HG02840 (cell line): Measurements from ENCODE around the gene MT3.
"Not testable (repeated sequence)": the region's sequence is repeated elsewhere in the genome, so short reads cannot be mapped to it uniquely, and the experiment has no call there.

Source experiments
- ATAC-seq: cut with Tn5 transposase; IDR thresholded peaks from one replicate; pipeline ENCODE4 v1.9.1; 2021; ENCODE audit warnings: mild to moderate bottlenecking, moderate library complexity, moderate number of reproducible peaks; ENCODE audit not compliant: unreplicated experiment, low FRiP score

The MT3 gene

DNA sequence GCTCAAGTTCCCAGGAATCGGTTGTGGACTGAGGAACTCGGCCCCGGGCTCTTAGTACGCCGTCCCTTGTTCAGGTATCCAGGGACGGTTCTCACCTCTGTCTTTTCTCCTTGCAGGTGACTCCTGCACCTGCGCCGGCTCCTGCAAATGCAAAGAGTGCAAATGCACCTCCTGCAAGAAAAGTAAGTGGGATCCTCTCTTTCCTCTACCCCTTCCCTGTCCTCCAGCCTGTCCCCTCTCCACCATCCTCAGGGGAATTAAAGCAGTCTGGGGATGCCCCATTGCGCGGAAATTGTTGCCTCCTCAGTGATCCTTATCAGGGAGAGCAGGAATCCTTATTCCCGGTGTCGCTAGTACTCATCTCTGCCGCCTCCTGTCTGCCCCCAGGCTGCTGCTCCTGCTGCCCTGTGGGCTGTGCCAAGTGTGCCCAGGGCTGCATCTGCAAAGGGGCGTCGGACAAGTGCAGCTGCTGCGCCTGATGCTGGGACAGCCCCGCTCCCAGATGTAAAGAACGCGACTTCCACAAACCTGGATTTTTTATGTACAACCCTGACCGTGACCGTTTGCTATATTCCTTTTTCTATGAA lies 19.6 kb downstream of the MT3 start:
- ATAC-seq, result no peak

DNA sequence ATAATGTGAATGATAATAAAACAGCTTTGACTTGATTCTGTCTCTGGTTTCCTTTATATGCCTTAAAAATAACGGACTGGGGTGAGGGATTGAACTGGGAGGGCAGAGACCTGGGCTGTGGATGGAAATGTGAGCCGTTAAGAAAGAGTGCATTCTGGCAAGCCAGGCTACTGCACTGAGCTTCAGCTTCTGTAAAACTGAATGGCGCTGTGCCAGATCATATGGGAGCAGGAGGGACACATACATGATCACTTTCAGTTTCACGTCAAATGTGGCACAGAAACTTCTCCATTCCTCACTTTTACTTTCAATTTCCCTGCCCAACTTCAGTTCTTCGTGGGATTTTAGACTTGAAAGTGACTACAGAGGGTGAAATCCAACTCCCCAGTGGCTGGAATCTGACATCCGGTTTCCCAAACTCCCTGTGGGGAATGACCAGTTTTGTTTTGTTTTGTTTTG lies 20.2 kb downstream of the MT3 start:
- ATAC-seq, result no peak

DNA sequence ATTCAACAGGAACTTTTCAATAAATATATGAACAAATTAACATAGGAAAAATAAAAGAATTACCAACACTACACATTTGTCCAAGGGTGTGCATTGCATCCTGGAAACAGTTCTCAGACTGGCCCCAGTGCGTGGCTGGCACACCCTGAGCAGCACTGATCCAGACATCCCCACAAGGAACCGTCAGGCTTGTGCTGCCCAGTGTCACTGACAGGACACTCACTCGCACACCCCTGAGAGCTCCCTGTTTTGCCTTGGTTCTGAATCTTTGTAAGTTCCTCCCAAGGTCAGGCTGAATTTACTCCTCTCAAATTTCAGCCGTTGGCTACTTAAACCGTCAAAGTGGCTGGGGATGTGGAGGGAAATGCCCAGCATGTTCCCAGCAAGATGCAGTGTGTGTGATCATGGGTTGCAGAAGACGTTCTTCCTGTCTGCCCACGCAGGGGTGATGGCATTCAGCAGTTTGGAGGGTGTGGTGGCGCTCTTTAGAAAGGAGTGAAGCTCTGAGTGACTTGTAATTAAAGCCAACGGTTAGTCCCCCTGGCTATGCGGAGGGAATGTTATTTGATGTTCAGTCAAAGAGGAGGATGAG lies 20.8 kb downstream of the MT3 start:
- no peak for ATAC-seq

DNA sequence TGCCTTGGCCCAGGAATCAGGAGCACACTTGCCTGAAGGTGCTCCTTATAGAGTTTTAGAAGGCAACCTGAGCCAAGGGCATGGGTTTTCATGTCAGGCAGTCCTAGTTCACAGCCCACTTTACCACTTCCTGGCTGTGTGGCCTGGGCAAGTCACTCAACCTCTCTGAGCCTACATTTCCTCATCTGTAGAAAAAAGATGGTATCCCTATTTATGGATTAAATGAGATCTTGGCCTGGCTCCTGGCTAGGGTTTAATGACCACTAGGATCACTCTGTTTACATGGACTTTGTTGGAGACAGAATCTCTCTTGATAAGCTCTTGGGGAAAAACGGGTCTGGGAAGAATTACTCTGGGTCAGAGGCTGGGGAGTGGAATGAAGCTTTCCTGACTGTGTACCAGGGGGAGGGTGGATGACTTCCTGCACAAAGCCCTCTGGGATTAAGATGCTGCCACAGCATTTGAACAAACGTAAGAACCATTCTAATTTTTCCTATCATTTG lies 21.3 kb downstream of the MT3 start:
- ATAC-seq, result no peak

DNA sequence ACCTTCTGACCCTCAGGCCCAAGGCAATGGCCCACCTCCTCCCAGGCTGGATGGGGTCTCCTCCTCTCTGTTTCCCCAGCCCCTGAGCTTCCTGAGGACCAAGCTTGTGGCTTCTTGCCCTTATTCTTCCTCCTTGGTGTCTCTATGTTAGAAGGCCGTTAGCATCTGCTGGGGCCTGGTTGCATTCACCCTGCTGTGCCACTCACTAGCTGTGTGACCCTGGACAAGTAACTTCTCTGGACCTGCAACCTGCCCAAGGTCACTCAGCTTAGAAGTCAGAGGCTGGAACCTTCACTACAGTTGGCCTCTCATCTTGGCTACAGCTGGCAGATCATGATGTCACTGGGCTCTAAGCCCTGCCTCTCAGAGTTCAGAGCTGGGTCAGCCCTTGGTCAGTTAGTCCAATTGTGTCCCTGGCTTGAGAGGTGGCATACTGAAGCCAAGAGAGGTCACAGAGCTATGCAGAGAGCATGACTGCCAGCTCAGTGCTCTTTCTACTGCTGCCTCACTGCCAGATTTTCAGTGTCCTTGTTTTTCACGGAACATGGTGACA lies 22.0 kb downstream of the MT3 start:
- ATAC-seq, result no peak

DNA sequence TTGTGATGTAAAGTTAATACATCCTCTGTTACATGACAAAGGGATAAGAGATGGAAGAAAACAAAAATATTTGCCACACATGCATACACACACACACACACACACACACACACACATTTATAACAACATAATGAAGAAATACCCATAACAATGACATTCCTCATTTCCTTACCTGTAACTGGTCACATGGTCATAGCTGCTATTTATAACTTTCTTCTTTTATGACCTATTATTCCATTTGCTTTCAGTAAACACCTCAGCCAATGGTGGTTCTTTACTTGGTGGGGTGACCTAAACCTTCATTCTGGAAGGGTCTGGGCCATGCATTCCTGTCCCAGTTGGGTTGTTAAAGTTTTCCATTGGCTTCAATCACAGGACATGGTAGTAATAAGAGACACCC lies 24.4 kb downstream of the MT3 start:
- ATAC-seq, result no peak

DNA sequence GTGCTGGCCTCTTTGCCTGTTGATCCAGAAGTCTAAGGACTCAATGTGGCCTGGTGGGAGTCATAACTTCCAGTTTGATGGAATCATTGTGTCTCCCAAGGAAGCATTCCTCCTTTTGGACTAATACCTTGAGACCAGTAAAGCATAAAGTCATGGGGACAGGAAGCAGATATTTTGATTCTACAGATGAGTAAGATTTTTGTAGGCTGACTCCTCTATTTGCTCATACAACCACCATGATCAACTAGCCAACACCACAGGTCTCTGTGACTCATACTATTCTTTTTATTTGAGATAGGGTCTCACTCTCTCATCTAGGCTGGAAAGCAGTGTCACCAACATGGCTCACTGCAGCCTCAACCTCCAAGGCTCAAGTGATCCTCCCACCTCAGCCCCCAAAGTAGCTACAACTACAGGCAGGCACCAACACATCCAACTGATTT lies 25.2 kb downstream of the MT3 start:
- no peak for ATAC-seq

DNA sequence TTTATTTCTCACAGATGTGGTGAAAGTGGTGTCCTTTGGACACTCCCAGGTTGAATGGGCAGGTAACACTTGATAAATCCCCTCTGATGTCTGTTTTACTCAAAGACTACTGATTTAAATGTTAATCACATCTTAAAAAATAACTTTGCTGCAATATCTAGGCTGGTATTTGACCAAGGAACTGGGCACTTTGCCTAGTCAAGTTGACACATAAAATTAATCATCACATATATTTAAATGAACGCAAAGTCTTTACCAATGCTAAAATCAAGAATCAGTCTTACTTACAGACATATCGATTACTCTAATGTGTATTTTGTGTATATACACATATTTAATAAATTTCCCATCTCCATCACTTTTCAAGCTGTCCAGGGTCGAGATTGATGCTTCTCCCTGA lies 26.0 kb downstream of the MT3 start:
- ATAC-seq, result no peak

DNA sequence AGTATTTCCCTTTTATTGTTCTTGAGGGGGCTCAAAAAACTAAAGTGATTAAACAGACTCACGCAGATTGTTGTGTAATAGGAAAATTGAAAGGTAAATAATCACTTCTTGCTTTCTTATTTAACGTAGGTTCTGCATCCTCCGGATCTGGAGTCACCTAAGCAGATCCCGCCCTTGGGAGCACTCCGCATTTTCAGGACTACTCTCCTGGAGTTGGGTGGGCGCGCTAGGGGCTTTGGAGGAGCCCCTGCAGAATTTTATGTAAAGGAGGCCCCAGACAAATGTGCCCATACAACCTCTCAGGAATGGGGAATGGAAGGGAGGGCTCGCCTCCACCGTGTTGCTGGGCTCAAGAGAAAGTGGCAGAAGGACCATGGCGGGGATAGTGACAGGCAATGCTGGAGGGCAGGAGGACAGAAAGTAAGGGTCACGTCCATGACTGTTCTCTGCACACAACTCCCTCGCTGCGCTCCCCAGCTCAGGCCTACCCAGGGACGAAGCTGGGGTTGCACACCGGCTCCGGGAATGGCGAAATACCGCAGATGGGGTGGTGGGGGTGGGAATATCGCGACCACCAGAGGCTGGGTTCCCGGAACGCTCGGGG lies 27.4 kb downstream of the MT3 start:
- ATAC-seq, result no peak

DNA sequence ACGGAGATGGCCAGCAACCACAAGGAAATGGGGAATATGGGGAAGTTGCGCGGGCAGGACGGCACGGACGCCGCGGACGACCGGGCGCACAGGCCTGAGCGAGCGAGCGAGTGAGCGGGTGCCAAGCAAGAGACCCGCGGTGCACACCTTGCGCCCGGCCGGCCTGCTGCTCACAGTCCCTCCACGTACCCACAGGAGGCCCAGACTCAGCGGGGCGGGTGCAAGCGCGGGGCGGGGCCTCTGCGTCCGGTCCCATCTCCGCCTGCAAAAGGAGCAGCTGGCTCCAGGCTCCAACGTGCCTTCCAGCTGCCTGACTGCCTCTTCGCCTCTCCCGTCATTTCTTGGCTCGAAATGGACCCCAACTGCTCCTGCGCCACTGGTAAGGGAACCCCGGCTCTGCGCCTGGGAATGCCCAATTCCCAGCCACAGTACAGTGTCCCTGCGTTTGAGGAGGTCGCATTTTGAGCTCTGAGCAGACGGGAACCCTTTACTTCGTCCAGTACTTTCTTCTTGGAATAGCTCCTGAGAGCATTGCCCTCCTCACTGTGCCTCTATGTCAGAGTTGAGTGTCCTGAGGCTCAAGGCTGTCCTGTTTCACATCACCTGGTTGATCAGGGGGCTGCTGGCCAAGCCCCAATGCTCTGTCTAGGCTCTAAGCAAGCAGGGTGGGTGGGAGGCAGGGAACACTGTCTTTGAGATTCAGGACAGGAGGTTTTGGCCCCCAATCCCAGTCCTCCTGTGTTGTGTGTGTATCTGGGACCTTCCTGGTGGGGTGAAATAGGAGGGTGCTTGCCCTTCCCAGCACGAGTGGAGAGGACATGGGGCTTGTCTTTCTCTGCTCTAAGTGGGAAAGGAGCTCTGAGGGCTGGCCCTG lies 28.1 kb downstream of the MT3 start:
- ATAC-seq, result no peak

DNA sequence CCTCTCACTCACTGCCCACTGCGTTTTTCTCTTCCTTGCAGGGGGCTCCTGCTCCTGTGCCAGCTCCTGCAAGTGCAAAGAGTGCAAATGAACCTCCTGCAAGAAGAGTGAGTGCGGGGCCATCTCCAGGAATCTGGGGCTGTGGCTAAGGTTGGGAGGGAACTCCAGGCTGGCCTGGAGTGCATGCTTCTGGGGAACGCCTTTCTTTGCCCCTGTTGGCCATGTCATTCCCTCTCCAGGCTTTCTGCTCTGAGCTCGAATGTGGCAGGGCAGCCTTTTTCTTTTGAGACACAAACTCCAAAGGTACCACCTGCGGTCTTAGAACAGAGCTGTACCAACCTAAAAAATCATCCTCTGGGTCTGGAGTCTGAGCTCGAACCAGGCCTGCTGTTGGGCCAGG lies 28.8 kb downstream of the MT3 start:
- ATAC-seq, result no peak

DNA sequence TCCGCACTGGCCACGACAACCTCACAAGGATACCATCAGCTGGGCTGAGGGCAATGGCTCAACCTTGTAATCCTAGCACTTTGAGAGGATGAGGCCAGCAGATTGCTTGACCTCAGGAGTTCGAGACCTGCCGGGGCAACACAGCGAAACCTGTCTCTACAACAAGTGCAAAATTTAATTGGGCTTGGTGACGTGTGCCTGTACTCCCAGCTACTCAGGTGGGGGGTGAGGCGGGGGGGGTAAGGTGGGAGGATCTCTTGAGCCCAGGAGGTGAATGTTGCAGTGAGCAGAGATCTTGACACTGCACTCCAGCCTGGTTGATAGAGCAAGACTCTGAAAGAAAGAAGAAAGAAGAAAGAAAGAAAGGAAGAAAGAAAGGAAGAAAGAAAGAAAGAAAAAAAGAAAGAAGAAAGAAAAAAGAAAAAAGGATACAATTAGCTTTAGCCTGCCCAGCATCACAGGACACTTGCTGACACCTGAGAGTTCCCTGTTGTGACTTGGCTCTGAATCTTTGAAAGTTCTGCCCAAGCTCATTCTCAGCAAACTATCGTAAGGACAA lies 31.1 kb downstream of the MT3 start:
- ATAC-seq, result no peak

DNA sequence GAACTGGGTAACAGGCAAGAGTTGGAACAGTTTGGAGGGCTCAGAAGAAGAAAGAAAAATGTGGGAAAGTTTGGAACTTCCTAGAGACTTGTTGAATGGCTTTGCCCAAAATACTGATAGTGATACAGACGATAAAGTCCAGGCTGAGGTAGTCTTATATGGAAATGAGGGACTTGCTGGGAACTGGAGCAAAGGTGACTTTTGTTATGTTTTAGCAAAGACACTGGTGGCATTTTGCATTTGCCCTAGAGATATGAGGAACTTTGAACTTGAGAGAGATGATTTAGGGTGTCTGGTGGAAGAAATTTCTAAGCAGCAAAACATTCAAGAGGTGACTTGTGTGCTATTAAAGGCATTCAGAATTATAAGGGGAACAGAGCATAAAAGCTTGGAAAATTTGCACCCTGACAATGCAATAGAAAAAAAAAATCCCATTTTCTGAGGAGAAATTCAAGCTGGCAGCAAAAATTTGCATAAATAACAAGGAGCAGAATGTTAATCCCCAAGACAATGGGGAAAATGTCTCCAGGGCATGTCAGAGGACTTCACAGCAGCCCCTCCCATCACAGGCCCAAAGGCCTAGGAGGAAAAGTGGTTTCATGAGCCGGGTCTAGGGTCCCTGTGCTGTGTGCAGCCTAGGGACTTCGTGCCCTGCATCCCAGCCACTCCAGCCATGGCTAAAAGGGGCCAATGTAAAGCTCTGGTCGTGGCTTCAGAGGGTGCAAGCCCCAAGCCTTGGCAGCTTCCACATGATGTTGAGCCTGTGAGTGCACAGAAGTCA lies 32.5 kb downstream of the MT3 start:
- ATAC-seq, result not testable (repeated sequence)

DNA sequence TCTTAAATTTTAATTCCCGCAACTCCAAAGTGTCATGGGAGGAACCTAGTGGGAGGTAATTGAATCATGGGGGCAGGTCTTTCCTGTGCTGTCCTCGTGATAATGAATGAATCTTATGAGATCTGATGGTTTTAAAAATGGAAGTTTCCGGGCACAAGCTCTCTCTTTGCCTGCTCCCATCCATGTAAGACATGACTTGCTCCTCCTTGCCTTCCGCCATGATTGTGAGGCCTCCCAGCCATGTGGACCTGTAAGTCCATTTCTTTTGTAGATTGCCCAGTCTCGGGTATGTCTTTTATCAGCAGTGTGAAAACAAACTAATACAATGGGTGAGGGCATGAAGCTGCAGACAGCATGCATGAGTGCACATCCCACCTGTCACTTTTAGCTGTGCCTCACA lies 33.9 kb downstream of the MT3 start:
- ATAC-seq, result not testable (repeated sequence)

DNA sequence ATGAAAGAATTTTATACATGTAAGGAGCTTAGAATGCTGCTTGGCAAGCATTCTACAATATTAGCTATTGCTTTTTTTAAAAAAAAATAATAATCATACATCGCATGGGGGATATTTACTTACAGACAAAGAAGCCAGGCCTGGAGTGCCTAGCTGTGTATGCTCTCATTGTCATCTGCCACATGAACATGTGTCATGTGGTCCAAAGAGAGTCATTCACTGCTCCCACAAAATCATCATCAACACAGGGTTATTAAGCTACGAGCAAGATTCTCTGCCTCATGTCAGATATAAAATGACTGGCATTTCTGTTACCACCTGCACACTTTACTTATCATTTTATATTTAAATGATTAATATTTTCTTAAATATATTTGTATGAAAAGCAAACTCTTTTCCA lies 34.3 kb downstream of the MT3 start:
- ATAC-seq, result no peak

DNA sequence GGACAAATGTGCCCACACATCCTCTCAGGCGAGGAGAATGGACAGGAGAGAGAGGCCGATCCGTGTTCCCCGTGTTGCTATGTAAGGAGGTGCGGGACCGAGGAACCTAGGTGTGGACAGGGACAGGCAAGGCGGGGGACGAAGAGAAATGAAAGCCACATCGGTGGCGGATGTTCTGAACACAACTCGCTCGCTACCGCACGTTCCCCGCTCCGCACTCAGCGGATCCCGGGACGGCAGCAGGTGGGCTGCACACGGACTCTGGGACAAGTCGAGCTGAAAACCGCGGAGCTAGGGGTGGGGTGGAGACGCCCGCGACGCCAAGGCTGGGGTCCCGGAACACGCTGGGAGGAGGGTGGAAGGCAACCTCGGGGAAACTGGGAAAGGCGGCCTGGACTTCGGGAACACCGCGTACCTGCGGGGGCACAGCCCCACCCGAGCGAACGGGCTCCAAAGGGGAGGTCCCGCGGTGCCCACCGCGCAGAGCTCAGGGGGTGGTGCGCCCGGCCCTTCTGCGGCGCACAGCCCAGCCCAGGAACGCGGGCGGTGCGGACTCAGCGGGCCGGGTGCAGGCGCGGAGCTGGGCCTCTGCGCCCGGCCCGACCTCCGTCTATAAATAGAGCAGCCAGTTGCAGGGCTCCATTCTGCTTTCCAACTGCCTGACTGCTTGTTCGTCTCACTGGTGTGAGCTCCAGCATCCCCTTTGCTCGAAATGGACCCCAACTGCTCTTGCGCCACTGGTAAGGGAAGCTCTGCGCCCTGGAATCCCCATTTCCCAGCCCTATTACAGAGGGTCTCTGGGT lies 36.0 kb downstream of the MT3 start, which contains the start of gene MT1E:
TSS of gene MT1E (plus strand) at position 642 of the 803 bp plus-strand sequence. CDS start at position 713, 71 bp downstream.
- peak; percentile 50 for ATAC-seq

DNA sequence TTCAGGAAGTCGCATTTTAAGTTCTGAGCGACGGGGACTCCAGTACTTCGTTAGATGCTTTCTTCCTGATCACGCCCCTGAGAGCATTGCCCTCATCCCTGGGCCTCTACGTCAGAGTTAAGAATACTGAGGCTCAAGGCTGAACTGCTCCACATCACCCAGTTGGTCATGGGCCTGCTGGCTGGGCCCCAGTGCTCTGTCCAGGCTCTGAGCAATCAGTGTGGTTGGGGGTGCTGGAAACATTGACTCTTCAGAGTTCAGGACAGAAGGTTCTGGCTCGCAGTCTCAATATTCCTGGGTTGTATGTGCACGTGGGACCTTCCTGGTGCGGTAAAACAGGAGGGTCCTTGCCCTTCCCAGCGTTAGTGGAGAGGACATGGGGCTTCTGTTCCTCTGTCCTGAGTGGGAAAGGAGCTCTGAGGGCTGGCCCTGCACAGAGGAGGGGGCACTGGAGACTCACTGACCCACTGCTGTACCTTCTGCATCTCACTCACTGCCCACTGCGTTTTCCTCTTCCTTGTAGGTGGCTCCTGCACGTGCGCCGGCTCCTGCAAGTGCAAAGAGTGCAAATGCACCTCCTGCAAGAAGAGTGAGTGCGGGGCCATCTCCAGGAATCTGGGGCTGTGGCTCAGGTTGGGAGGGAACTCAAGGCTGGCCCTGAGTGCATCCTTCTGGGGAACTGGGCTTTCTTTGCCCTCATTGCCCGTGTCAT lies 36.8 kb downstream of the MT3 start:
- peak; percentile 10 for ATAC-seq

DNA sequence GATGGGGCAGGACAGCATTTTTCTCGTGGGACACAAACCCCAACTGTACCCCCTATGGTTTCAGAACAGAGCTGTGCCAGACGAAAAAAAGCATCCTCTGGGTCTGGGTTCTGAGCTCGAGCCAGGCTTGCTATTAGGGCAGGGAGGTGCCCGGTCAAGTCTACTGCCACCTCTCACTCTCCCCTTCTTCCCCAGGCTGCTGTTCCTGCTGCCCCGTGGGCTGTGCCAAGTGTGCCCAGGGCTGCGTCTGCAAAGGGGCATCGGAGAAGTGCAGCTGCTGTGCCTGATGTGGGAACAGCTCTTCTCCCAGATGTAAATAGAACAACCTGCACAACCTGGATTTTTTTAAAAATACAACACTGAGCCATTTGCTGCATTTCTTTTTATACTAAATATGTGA lies 37.4 kb downstream of the MT3 start:
- no peak for ATAC-seq
